HG03354 (cell line): ENCODE results near the gene GNA15.
"Not testable (repeated sequence)": the region's sequence is repeated elsewhere in the genome, so short reads cannot be mapped to it uniquely, and the experiment has no call there.

Source experiments
- ATAC-seq: cut with Tn5 transposase; IDR thresholded peaks from one replicate; pipeline ENCODE4 v1.9.1; 2021; ENCODE audit warnings: mild to moderate bottlenecking; ENCODE audit not compliant: unreplicated experiment, poor library complexity, severe bottlenecking

GNA15 gene

DNA sequence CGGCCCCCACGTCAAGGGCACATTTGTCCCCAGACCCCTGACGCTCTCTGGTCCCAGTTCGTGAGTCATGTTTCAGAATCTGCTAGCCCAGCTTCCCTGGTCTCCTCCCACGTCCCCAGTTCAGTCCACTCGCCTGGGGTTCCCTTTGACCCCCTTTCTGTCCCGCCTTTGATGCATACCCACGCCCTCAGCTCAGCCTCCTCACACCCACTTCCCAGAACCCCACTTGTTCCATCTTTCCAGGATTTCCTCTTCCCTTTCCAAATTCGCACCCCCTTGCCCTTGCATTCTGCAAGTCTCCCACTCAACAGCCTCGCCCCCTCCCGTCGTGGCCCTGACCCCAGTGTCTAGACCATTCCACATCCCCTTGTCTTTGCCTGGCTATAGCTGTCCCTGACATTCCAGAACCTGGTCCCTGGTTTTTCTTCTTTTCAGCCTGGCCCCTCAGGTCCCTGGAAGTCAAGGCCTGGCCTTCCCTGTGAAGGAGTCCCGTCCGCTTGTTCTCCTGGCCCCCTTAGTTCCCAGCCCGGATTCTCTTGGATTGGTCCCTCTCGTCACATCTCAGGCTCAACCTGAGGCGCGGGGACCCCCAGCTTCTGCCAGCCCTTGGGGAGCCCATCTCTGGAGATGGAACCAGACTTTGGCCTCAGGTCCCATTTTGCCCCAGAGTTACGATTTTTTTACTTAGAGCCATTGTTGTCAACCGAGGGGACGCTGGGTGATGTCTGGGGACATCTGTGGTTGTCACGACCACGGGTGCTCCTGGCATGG lies 51.2 kb downstream of the GNA15 start:
- ATAC-seq, result no peak

- ATAC-seq, result no peak
Observed at GRCh38 chr19:3187662-3188511, 52.1 kb downstream of the GNA15 start.

- ATAC-seq, result no peak
Observed at GRCh38 chr19:3188627-3189596, 53.1 kb downstream of the GNA15 start.

GRCh38 chr19:3189702-3190469 lies 54.1 kb downstream of the GNA15 start:
- ATAC-seq, result no peak

- ATAC-seq, result no peak
Observed at GRCh38 chr19:3190470-3190770, 54.6 kb downstream of the GNA15 start.

GRCh38 chr19:3190921-3191805 lies 55.3 kb downstream of the GNA15 start:
- ATAC-seq, result no peak

DNA sequence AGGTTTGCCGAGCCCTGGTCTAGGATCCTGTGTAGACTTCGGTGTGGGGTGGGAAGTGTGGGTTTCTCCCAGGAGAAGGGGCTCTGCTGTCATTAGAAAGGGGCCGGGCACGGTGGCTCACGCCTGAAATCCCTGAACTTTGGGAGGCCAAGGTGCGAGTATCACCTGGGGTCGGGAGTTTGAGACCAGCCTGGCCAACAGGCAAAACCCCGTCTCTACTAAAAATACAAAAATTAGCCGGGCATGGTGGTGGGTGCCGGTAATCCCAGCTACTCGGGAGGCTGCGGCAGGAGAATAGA lies 55.9 kb downstream of the GNA15 start:
- not testable (repeated sequence) for ATAC-seq

GRCh38 chr19:3192228-3192635 lies 56.4 kb downstream of the GNA15 start:
- ATAC-seq, result no peak

DNA sequence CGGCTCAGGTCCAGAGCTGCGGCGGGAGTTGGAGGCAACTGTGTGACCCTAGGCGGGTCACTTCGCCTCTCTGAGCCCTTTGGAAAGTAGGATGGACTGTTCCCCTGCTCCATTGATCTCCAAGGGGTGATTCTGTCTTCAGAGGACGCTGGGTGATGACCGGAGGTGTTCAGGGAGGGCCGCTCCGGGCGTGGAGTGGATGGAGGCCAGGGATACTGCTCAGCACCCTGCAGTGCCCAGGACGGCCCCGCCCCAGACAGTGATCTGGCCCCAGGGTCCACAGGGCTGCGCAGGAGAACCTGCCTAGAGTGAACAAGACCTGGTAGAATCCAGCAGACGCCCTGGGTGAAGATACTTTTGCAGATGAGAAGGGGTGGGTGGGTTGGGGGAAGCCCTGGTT lies 56.9 kb downstream of the GNA15 start:
- ATAC-seq, result no peak

- ATAC-seq, result no peak
Observed at GRCh38 chr19:3193256-3194105, 57.6 kb downstream of the GNA15 start.

- ATAC-seq, result no peak
Observed at GRCh38 chr19:3194106-3195087, 58.6 kb downstream of the GNA15 start.

DNA sequence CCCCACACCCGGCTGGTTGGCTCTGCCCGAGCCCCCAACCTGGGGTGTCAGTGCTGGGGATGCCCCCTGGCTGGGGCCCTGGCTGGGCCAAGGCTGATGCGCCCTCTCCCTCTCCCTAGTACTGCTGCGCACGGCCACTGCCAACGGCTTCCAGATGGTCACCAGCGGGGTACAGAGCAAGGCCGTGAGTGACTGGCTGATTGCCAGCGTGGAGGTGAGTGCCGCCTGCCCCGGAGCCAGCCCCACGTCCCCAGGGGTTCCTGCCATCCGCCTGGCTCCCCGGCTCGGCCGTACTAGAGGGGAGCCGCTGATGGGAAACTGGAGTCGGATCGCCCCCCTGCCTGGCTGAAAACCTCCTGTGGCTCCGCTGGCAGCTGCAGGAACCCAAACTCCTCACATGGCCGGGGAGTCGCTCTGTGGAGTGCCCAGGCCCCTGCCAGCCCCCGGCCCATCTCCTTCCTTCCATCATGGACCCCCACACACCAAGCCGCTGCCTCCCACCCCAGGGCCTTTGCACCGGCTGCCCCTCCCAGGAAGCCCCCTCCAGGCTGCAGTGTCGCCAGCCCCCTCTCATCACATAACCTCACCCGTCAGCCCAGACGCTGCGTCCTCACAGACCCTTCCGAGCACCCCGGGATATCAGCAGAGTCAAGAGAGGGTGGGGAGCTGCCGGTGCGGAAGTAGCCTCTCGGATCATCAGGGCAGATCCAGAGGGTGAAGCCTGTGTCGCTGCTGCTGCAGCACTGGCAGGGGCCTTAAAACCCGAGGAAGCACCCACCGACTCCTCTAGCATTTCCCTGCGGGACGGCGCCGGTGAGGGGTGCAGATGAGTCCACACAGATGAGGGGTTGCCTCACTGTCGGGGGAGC lies 60.5 kb downstream of the GNA15 start:
- no peak for ATAC-seq

GRCh38 chr19:3196933-3197205 lies 61.0 kb downstream of the GNA15 start:
- no peak for ATAC-seq

GRCh38 chr19:3198901-3199700 lies 63.3 kb downstream of the GNA15 start:
- no peak for ATAC-seq

DNA sequence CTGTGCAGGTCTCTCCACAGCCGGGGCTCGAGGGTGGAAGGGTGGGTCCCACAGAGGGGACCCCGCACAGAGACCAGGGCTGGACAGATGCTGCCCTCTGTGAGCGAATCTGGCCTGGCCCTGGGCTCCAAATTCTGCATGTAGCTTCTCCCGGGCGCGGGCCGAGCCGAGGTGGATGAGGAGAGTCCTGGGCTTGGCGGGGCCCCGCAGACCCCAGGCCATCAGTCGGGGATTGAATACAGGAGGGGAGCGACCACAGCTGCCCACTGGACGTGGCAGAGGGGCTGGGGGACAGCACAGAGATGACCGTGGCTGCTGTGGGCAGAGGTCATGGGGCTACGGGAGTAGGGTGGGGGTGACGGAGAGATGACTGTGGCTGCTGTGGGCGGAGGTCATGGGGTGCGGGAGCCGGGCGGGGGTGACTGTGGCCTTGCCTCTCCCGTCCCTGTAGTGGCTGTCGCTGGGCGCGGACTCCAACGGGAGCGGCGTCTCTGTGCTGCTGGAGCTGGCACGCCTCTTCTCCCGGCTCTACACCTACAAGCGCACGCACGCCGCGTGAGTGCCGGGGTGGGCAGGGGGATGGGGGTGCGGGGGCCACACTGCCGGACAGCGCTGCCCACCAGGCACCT lies 65.4 kb downstream of the GNA15 start:
- ATAC-seq, result no peak
